ENCODE results near the gene ZBTB20.

Gene ZBTB20

DNA sequence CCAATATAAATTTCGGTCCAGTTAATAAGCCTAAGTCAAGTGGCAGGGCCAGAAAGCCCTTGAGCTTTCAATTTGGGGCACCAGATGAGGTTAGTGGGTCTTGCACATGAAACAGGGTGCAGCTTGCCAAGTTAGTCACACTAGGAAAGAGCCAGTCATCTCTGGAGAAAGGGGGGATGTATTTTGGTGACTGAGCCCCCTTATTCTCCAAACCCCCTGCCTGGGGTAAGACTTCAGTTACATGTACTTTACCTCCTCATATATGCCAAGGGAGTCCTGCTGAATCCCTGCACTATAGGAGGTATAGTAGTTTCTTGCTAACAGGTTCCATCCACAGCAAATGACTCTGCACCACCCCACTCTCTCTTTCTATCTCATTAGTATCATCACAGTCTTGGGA, 790.6 kb downstream of the ZBTB20 start:
- no peak for DNase-seq (ENCODE audit: low spot score)
- TF ChIP-seq, protein P1, sequence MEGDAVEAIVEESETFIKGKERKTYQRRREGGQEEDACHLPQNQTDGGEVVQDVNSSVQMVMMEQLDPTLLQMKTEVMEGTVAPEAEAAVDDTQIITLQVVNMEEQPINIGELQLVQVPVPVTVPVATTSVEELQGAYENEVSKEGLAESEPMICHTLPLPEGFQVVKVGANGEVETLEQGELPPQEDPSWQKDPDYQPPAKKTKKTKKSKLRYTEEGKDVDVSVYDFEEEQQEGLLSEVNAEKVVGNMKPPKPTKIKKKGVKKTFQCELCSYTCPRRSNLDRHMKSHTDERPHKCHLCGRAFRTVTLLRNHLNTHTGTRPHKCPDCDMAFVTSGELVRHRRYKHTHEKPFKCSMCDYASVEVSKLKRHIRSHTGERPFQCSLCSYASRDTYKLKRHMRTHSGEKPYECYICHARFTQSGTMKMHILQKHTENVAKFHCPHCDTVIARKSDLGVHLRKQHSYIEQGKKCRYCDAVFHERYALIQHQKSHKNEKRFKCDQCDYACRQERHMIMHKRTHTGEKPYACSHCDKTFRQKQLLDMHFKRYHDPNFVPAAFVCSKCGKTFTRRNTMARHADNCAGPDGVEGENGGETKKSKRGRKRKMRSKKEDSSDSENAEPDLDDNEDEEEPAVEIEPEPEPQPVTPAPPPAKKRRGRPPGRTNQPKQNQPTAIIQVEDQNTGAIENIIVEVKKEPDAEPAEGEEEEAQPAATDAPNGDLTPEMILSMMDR (IDR thresholded peaks at IDR 0.05; ENCODE audit: borderline replicate concordance, control extremely low read depth, extremely low read depth, insufficient read depth, missing control alignments), result no peak
- in situ Hi-C loops (cut with MboI; ENCODE audit: low sequenced_read_pairs, unreplicated experiment), result no loop called here

DNA sequence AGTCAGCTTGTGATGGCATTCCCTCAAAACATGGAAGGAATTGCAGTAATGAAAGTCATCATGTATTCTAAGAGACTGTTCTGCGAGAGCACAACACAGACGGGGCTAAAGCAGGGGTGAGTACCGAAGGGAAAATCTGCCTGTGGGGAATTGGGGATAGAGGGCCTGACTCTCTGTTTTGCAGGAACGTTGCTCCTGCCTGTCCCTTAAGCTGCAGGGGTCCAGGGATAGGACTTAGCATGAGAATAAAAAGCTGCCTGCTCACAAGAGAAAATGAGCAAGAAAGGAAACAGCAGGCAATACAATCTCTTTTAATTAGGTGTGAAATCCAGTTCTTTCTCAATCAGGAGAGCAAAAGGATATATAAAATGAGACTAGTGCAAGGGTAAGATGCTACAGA, 791.0 kb downstream of the ZBTB20 start:
- in situ Hi-C loops (cut with MboI; ENCODE audit: low sequenced_read_pairs, unreplicated experiment), result no loop called here
- DNase-seq (ENCODE audit: low spot score), result no peak
- TF ChIP-seq, protein P1 (IDR thresholded peaks at IDR 0.05; ENCODE audit: borderline replicate concordance, control extremely low read depth, extremely low read depth, insufficient read depth, missing control alignments), result no peak

DNA sequence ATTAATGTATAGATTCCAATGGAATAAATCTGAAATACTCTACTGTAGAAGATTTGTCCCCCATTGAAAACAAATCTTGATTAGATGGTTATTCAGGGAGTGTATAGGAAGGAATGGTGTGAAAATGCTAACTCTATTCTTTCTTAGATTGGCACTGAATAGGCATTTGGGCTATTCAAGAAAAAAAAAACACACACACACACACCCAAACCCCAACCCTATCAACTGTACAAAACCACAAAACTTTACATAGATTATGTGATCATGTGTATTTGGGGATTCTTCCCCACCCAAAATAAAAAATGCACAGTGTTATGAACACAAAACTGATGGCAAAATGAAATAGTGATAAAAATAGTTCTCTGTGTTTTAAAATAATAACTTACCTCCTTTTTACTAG, 791.4 kb downstream of the ZBTB20 start:
- TF ChIP-seq, protein P1 (IDR thresholded peaks at IDR 0.05; ENCODE audit: borderline replicate concordance, control extremely low read depth, extremely low read depth, insufficient read depth, missing control alignments), result no peak
- DNase-seq (ENCODE audit: low spot score), result no peak
- in situ Hi-C loops (cut with MboI; ENCODE audit: low sequenced_read_pairs, unreplicated experiment), result no loop called here

DNA sequence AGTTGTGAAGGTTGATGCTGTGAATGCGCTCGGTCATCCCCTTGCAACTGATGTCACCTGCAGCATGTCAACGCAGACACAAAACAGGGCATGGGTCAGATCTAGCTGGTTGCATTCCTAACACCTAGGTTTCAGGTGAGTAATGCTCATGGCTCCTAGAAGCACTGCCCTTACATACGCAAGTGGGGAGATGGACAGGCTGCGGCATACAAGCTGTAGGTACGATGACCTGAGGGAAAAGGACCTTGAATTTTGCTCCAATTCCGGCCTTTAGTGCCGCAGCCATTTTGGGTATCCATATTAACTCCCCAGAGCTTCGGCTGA, 795.3 kb downstream of the ZBTB20 start:
- in situ Hi-C loops (cut with MboI; ENCODE audit: low sequenced_read_pairs, unreplicated experiment), result no loop called here
- TF ChIP-seq, protein P1 (IDR thresholded peaks at IDR 0.05; ENCODE audit: borderline replicate concordance, control extremely low read depth, extremely low read depth, insufficient read depth, missing control alignments), result no peak
- no peak for DNase-seq (ENCODE audit: low spot score)

DNA sequence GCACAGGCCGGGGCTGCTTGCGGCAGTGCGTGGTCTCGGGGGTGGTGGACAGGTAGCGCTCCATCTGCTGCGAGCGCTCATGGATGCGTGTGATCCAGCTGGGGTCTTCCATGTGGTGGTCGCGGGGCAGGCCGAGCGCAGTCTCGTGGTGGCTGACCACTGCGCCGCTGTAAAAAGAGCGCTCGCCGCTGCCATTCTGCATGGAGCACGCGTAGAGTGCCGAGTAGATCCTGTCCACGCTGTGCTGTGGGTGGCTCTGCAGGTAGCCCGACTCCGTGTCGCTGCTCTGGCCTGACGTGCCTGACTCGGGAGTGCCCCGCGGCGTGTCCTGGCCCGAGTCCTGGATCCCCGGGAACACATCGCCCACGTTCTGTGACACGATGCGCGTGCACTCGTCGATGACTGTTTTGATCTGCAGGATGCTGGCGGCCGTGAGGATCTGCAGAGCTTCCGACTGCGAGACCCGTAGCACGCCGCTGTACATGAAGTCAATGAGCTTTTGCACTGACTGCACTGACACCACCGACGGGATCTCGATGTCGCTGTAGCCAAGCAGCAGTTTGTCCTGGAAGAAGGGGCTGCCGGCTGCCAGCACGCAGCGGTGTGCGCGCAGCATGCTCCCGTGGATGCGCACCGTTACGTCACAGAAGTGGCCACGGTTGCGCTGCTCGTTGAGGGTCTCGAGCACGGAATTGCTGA, 795.8 kb downstream of the ZBTB20 start:
- DNase-seq (ENCODE audit: low spot score), result no peak
- TF ChIP-seq, protein P1 (IDR thresholded peaks at IDR 0.05; ENCODE audit: borderline replicate concordance, control extremely low read depth, extremely low read depth, insufficient read depth, missing control alignments), result no peak
- in situ Hi-C loops (cut with MboI; ENCODE audit: low sequenced_read_pairs, unreplicated experiment), result no loop called here

DNA sequence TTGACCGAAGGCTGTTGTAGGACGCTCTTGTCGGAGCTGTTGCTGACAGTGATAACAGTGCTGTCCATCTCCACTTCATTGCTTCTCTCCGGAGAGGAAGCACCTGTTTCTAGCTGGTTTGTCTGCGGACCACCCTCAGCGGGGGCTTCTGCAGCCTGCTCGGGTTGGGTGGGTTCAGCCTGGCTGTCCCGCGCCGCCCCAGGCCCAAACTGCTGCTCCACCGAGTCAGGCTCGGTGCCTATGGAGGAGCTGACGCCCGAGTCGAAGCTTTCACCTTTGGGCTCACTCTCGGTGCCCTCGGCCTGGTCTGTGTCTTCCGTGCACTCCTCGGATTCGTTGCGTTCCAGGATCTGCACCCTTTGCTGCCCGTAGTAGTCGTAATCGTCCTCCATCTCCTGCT, 796.4 kb downstream of the ZBTB20 start:
- DNase-seq (ENCODE audit: low spot score), result no peak
- in situ Hi-C loops (cut with MboI; ENCODE audit: low sequenced_read_pairs, unreplicated experiment), result no loop called here

More for the DNA sequence above, 796.4 kb downstream of the ZBTB20 start:
- TF ChIP-seq, protein P1 (IDR thresholded peaks at IDR 0.05; ENCODE audit: borderline replicate concordance, control extremely low read depth, extremely low read depth, insufficient read depth, missing control alignments), result no peak

Measured in GM13976 (cell line).